Psoas muscle (tissue), 8 donors: ENCODE results near the gene ATG7. TPM values are rescaled to one million over a fixed set of nuclear protein-coding genes. Genes with fewer than 3 reads are reported as not detected.

Source experiments
- ATAC-seq, 4 donors: fragments of 200-7000 bp; cut with Tn5 transposase; one replicate each; pipeline ENCODE4 v1.9.1; 2020; ENCODE audit warnings: moderate library complexity in 3 of 4, mild to moderate bottlenecking in 2 of 4
- DNase-seq, 2 donors: peaks; one replicate each; pipeline ENCODE4 v3.0.0-alpha.2; 2020
- H3K27ac ChIP-seq: fragments of 200-600 bp; one replicate; pipeline ENCODE4 v1.8.0; 2022
- H3K27me3 ChIP-seq, 3 donors: fragments of 200-600 bp in 1 of 3; one replicate each; pipeline versions ENCODE4 v1.6.1 to v1.8.0; 2013 to 2022; ENCODE audit warnings: low read length in 2 of 3, mild to moderate bottlenecking in 2 of 3, moderate library complexity in 1 of 3; ENCODE audit not compliant: insufficient read depth in 3 of 3
- H3K36me3 ChIP-seq, 2 donors: fragments of 200-600 bp in 1 of 2; one replicate each; pipeline versions ENCODE4 v1.6.1 to v1.8.0; 2013 to 2022; ENCODE audit warnings: low read depth in 1 of 2, mild to moderate bottlenecking in 1 of 2, moderate library complexity in 1 of 2; ENCODE audit not compliant: insufficient read depth in 1 of 2
- H3K4me1 ChIP-seq: fragments of 200-600 bp; one replicate; pipeline ENCODE4 v1.8.0; 2022
- H3K4me3 ChIP-seq: fragments of 200-600 bp; one replicate; pipeline ENCODE4 v1.8.0; 2022; ENCODE audit warnings: mild to moderate bottlenecking
- H3K9me3 ChIP-seq: fragments of 200-600 bp; one replicate; pipeline ENCODE4 v1.8.0; 2022
- WGBS, 3 donors: extraction: QIAGEN DNeasy Blood & Tissue Kit; methylation state at CpG; one replicate each; pipeline versions ENCODE4 v1.1.6 to v1.1.7; 2013; 5-methylcytosine and 5-hydroxymethylcytosine counted together
- intact Hi-C, 2 donors: fragments of 100-400 bp; cut with DNase I; formaldehyde crosslinking; loops; one replicate each; pipeline versions ENCODE4 v1.11.0 to v1.14.2; 2022
- polyA plus RNA-seq, 3 donors: library from polyadenylated mRNA; stranded (reverse); fragments of 200-250 nt; gene quantifications; one replicate each; pipeline ENCODE4 v1.2.3, GENCODE V29; 2013
- total RNA-seq, 4 donors: library from RNA; stranded (reverse); fragmentation: NEBNext Ultra II Directional in 2 of 4; extraction: Animal tissue kit (Norgen Biotek cat#: 25700) in 2 of 4; gene quantifications; one replicate each; pipeline versions ENCODE4 v1.2.1 to v1.2.4, GENCODE V29; 2021 to 2023
- TF ChIP-seq, protein P1 (sequence below): fragments of 200-600 bp; IDR thresholded peaks from one replicate; pipeline ENCODE4 v1.8.0; 2022; ENCODE audit warnings: antibody characterized with exemption
- donor health status: healthy with polysubstance abuse.
- donor health status: DM: no; HTN: no; CAD: no; lungs with moderate emphysema.
- donor health status: Bipolar disorder and iron deficiency.
- donor health status: healthy.
- donor health status: DM: yes; HTN: yes; CAD: no.
- donor health status: DM: no; HTN: no; CAD: no.
- donor health status: DM: no; HTN: no; CAD: no.
- donor health status: DM: yes; HTN: yes; CAD: no.

The ATG7 gene
- total and polyA plus RNA-seq, 7 donors = 5.9 to 15.0 (median 13.5) TPM

DNA sequence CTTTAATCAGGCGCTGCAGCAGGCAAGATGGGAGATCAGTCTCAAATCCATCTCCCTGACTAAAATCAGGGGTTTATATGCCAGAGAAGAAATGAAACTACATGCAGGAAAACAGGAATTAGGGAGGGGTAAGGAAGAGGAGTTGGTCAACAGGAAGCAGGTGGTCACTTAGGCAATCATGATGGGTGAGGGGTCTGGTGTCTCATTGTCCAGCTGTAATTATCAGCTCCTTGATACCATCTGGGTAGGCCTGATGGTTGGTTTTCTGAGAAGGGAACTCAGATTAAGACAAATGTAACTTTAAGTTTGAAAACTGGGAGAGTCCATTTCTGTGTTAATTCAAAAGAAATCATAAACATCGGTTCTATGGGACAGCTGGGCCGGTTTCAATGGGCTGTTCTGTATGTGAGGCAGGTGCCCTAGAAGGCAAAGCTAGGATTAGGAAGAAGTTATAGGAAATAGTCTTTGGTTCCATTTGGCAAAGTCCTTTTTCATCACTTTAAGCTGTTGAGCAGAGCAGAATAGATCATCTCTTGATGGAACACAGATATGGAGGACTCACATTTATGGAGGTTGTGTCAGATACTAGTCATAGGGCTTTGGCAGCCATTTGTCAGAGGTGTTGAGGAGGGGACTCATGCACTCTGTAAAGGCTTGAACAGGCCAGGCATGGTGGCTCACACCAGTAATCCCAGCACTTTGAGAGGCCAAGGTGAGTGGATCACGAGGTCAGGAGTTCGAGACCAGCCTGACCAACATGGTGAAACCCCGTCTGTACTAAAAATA, 222.1 kb downstream of the ATG7 start:
- intact Hi-C loops = no loop called here
- H3K36me3 ChIP-seq = no peaks in the 10 kb centered on the region
- TF ChIP-seq, protein P1, sequence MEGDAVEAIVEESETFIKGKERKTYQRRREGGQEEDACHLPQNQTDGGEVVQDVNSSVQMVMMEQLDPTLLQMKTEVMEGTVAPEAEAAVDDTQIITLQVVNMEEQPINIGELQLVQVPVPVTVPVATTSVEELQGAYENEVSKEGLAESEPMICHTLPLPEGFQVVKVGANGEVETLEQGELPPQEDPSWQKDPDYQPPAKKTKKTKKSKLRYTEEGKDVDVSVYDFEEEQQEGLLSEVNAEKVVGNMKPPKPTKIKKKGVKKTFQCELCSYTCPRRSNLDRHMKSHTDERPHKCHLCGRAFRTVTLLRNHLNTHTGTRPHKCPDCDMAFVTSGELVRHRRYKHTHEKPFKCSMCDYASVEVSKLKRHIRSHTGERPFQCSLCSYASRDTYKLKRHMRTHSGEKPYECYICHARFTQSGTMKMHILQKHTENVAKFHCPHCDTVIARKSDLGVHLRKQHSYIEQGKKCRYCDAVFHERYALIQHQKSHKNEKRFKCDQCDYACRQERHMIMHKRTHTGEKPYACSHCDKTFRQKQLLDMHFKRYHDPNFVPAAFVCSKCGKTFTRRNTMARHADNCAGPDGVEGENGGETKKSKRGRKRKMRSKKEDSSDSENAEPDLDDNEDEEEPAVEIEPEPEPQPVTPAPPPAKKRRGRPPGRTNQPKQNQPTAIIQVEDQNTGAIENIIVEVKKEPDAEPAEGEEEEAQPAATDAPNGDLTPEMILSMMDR = no peak
- H3K9me3 ChIP-seq = no peaks in the 10 kb centered on the region
- peaks cover 16% of the 10 kb centered on the region for H3K4me1 ChIP-seq
- ATAC-seq (no peak), DNase-seq (no peak)
- 94 to 97% (median 95%) methylated on average over 6 of the region's 6 CpGs for WGBS, 3 donors
- no peak overlapping the region for H3K4me3 ChIP-seq
- no peak overlapping the region for H3K27ac ChIP-seq
- H3K27me3 ChIP-seq = no peaks in the 10 kb centered on the region

DNA sequence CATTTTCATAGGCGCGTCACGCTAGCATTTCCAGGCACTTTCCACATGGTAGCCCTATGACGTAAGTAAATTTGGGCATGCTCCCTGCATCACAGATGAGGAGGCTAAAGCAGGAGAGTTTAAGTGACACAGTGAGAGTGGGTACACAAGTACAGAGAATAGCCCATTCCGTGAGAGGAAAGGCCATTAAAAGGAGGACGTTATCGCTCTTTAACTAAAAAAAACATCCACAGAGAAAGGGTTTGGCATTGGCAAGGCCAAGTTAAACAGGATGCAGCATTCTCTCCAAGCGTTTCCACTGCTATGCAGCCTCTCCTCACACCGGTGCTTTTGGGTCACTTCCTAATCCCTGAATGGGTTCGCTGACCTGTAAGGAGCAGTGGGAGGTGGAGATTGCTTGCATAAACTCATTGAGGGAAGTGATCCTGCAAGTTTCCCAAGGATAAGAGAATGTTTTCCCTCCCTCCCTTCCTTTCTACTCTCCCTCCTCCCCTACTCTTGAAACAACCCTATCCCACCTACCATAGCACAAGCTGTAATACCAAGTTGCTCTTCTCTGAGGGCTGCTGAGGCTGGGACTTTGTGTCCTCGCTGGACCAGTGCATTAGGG, 223.9 kb downstream of the ATG7 start:
- Histone ChIP-seq H3K4me3 (no peak overlapping the region), H3K27me3 (no peaks in the 10 kb centered on the region), H3K27ac (no peak overlapping the region), H3K36me3 (no peaks in the 10 kb centered on the region), H3K4me1 (peaks cover 16% of the 10 kb centered on the region), H3K9me3 (no peaks in the 10 kb centered on the region)
- WGBS, 3 donors = 66 to 76% (median 76%) methylated on average over 11 of the region's 11 CpGs
- intact Hi-C loops = no loop called here
- DNase-seq (no peak), ATAC-seq (peak in 1 of 4 donors; percentile 22)
- TF ChIP-seq, protein P1 = no peak

DNA sequence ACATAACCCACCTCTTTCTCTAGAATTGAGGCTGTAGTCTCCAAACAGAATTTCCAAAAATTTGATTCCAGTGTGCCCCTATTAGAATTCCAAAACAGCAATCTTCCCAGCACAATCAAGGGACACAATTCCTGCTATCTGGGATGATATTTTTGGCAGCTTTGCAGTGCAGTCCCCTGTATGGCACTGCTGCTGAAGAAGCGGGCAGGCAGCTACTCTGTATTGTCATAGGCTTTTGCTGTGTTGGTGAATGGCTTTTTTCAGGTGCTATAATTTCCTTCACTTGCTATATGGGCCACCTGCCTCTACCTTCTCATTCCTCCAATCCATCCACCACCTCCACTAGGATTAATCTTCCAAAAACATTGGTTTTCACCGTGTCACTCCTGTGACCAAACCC, 226.0 kb downstream of the ATG7 start:
- Histone ChIP-seq H3K36me3 (no peaks in the 10 kb centered on the region), H3K27ac (no peak overlapping the region), H3K4me3 (no peak overlapping the region), H3K9me3 (no peaks in the 10 kb centered on the region), H3K4me1 (peaks cover 16% of the 10 kb centered on the region), H3K27me3 (no peaks in the 10 kb centered on the region)
- WGBS, 3 donors = 83 to 86% (median 86%) methylated on average over 2 of the region's 2 CpGs
- DNase-seq = no peak
- TF ChIP-seq, protein P1 = no peak
- ATAC-seq = no peak
- intact Hi-C loops = no loop called here

DNA sequence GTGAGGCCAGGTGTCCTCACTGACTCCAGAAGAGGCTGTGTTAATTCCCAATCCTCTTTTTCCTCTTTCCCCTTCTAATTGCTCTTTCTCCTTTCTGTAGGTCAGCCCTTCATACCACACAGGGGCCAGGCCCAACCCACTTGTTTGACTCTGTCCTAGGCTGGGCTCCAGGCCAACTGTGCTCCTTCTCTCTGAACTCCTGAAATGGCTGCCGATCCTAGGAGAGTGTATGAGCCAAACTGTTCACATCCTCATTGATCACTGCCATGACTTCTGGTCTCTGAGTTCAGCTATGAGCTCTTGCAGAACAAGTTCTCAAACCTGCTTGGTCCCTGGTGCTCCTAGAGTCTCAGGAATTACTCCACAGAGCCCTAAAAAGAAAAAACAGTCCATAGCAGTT, 226.4 kb downstream of the ATG7 start:
- peaks cover 16% of the 10 kb centered on the region for H3K4me1 ChIP-seq
- no peak overlapping the region for H3K4me3 ChIP-seq
- no peaks in the 10 kb centered on the region for H3K36me3 ChIP-seq
- ATAC-seq (peak in 1 of 4 donors; percentile 37), DNase-seq (peak; percentile 50 to 64)
- TF ChIP-seq, protein P1 = no peak
- intact Hi-C loops = no loop called here
- H3K27me3 ChIP-seq = no peaks in the 10 kb centered on the region
- no peak overlapping the region for H3K27ac ChIP-seq
- no peaks in the 10 kb centered on the region for H3K9me3 ChIP-seq
- 17 to 26% (median 21%) methylated on average over 1 of the region's 1 CpG for WGBS, 3 donors
